GM12878 (cell line): ENCODE measurements around the gene MRTFA. TPM values are rescaled to one million over a fixed set of nuclear protein-coding genes. Genes with fewer than 3 reads are reported as not detected.

ENCODE experiments used
- BHLHE40 ChIP-seq, 2 experiments: fragments of 450-650 bp in 1 of 2; IDR thresholded peaks; 2 replicates each; pipeline ENCODE4 v1.6.1; 2011 to 2017; ENCODE audit warnings: low read depth in 2 of 2, borderline replicate concordance in 1 of 2, improper control_type of control experiment in 1 of 2, low read length in 1 of 2, mild to moderate bottlenecking in 1 of 2
- BRCA1 ChIP-seq: IDR thresholded peaks from 2 replicates; pipeline ENCODE4 v1.6.1; 2011; ENCODE audit warnings: low read depth, low read length, improper control_type of control experiment
- CBX3 ChIP-seq: fragments of 200-600 bp; sonication (generic); IDR thresholded peaks from 2 replicates; pipeline ENCODE4 v1.6.1; 2016; ENCODE audit warnings: low read depth, borderline replicate concordance
- CHD4 ChIP-seq: fragments of 200-600 bp; sonication (generic); IDR thresholded peaks from 2 replicates; pipeline ENCODE4 v1.6.1; 2016; ENCODE audit warnings: mild to moderate bottlenecking
- CTCF ChIP-seq, 3 experiments: IDR thresholded peaks in 2 of 3; conservative IDR thresholded peaks in 1 of 3; 2 replicates each; pipeline ENCODE4 v1.5.1; 2011; ENCODE audit warnings: low read depth in 3 of 3, low read length in 3 of 3, mild to moderate bottlenecking in 3 of 3, control low read depth in 2 of 3, moderate library complexity in 2 of 3, inconsistent platforms in 1 of 3, mixed read lengths in 1 of 3; ENCODE audit not compliant: control insufficient read depth in 2 of 3, insufficient read depth in 1 of 3; ENCODE audit errors: extremely low read depth in 1 of 3
- E2F4 ChIP-seq: IDR thresholded peaks from 2 replicates; pipeline ENCODE4 v1.6.1; 2012; ENCODE audit warnings: low read depth, low read length, improper control_type of control experiment
- ESRRA ChIP-seq: IDR thresholded peaks from 2 replicates; pipeline ENCODE4 v1.6.1; 2012; ENCODE audit warnings: mild to moderate bottlenecking, low read length, improper control_type of control experiment
- FOXK2 ChIP-seq: fragments of 450-650 bp; IDR thresholded peaks from 2 replicates; pipeline ENCODE4 v1.6.1; 2017; ENCODE audit warnings: mild to moderate bottlenecking, moderate library complexity
- IKZF1 ChIP-seq: fragments of 450-650 bp; conservative IDR thresholded peaks from 2 replicates; pipeline ENCODE4 v1.6.1; 2017; ENCODE audit warnings: antibody characterized with exemption, mild to moderate bottlenecking
- KAT2A ChIP-seq: conservative IDR thresholded peaks from 2 replicates; pipeline ENCODE4 v1.6.1; 2011; ENCODE audit warnings: low read depth, low read length; ENCODE audit not compliant: control insufficient read depth
- MAX ChIP-seq: IDR thresholded peaks from 2 replicates; pipeline ENCODE4 v1.6.1; 2012; ENCODE audit warnings: low read depth, low read length, improper control_type of control experiment
- MTA2 ChIP-seq: fragments of 450-650 bp; IDR thresholded peaks from 2 replicates; pipeline ENCODE4 v1.6.1; 2016; ENCODE audit warnings: low read depth, mild to moderate bottlenecking, moderate library complexity
- NBN ChIP-seq: fragments of 450-650 bp; IDR thresholded peaks from 2 replicates; pipeline ENCODE4 v1.6.1; 2016
- NKRF ChIP-seq: fragments of 450-650 bp; conservative IDR thresholded peaks from 2 replicates; pipeline ENCODE4 v1.6.1; 2017; ENCODE audit warnings: mild to moderate bottlenecking, moderate library complexity
- NRF1 ChIP-seq: conservative IDR thresholded peaks from 2 replicates; pipeline ENCODE4 v1.6.1; 2011; ENCODE audit warnings: mild to moderate bottlenecking, low read depth, low read length, improper control_type of control experiment
- PKNOX1 ChIP-seq: fragments of 450-650 bp; IDR thresholded peaks from 2 replicates; pipeline ENCODE4 v1.6.1; 2016; ENCODE audit warnings: mild to moderate bottlenecking
- RB1 ChIP-seq: fragments of 450-650 bp; formaldehyde crosslinking; IDR thresholded peaks from 2 replicates; pipeline ENCODE4 v1.6.1; 2017; ENCODE audit warnings: mild to moderate bottlenecking, borderline replicate concordance
- RELA ChIP-seq: fragments of 450-650 bp; IDR thresholded peaks from 2 replicates; pipeline ENCODE4 v1.8.0; 2014; ENCODE audit warnings: borderline replicate concordance; ENCODE audit not compliant: partially characterized antibody
- RUNX3 ChIP-seq: IDR thresholded peaks from 2 replicates; pipeline ENCODE4 v1.6.1; 2012; ENCODE audit warnings: low read length, inconsistent platforms
- SMAD1 ChIP-seq: fragments of 450-650 bp; IDR thresholded peaks from 2 replicates; pipeline ENCODE4 v1.6.1; 2018; ENCODE audit warnings: mild to moderate bottlenecking, low read depth; ENCODE audit not compliant: partially characterized antibody
- SMC3 ChIP-seq: IDR thresholded peaks from 2 replicates; pipeline ENCODE4 v1.6.1; 2011; ENCODE audit warnings: low read length, improper control_type of control experiment, borderline replicate concordance
- SP1 ChIP-seq: IDR thresholded peaks from one replicate; pipeline ENCODE4 v1.6.1; 2011; ENCODE audit warnings: low read depth, low read length
- ZZZ3 ChIP-seq: IDR thresholded peaks from 2 replicates; pipeline ENCODE4 v1.6.1; 2011; ENCODE audit warnings: low read depth; ENCODE audit not compliant: control insufficient read depth, insufficient read length
- polyA plus RNA-seq, 11 experiments: library from polyadenylated mRNA; depleted of rRNA in 4 of 11; unstranded in 6 of 11; stranded (reverse) in 5 of 11; fragments of >200 nt; fragmentation: Nextera tagmentation in 4 of 11; fragmentation: Illumina TruSeq in 1 of 11; extraction: Ambion mirVana in 4 of 11; extraction: Trizol in 1 of 11; gene quantifications; 1 replicate in 1 of 11; 2 replicates in 10 of 11; pipeline versions ENCODE4 v1.2.1 to v1.2.3, GENCODE V29; 2011 to 2016; ENCODE audit warnings: inconsistent platforms in 2 of 11, missing spikeins in 2 of 11, low read depth in 1 of 11
- total RNA-seq, 4 experiments: library from RNA; depleted of rRNA in 3 of 4; stranded (reverse); fragments of >200 nt in 3 of 4; fragmentation: Illumina TruSeq in 1 of 4; extraction: Trizol in 1 of 4; gene quantifications; 2 replicates each; pipeline versions ENCODE4 v1.2.1 to v1.2.3, GENCODE V29; 2013 to 2021

The MRTFA gene
- total and polyA plus RNA-seq, 10 of the 15 experiments (the other 5 are each of a cell fraction or from before 2014, with no cell fraction given): 2.0 to 63.9 (median 17.9) TPM

- TF ChIP-seq NKRF (peak; percentile 63), SMAD1 (no peak), KAT2A (no peak), CTCF (IDR thresholded peaks at IDR 0.05 in 2 of 3, conservative IDR thresholded peaks at IDR 0.05 in 1 of 3; ENCODE audit: control insufficient read depth in 2 of 3, extremely low read depth in 1 of 3, insufficient read depth in 1 of 3, low read depth in 3 of 3, low read length in 3 of 3) (no peak), BHLHE40 (IDR thresholded peaks at IDR 0.05; ENCODE audit: borderline replicate concordance in 1 of 2, low read depth in 2 of 2, low read length in 1 of 2) (no peak), ESRRA (no peak), PKNOX1 (0 out of 2 replicates have a peak, but pooled peaks have one; percentile 5), ZZZ3 (no peak), NRF1 (no peak), BRCA1 (no peak), RELA (no peak), CHD4 (no peak), IKZF1 (no peak; the same call in 1 of the 2 replicates), MTA2 (0 out of 2 replicates have a peak, but pooled peaks have one; percentile 13), SP1 (no peak), NBN (no peak), RUNX3 (peak; percentile 22; the same call in 1 of the 2 replicates), CBX3 (no peak), MAX (no peak), RB1 (no peak), SMC3 (no peak), FOXK2 (no peak), E2F4 (no peak)
- TF ChIP-seq, all 136 proteins: peak for 5
These were observed 948 bp upstream of the MRTFA start (continued) for GRCh38 chr22:40637183-40638150.
